Activated CD4-positive, alpha-beta T cell treated with anti-CD3 and anti-CD28 coated beads for 48 hours (primary cell): ENCODE data around the gene EIF4G3.
"Not testable (repeated sequence)": the region's sequence is repeated elsewhere in the genome, so short reads cannot be mapped to it uniquely, and the experiment has no call there.

Experiments
- DNase-seq: peaks from one replicate; pipeline ENCODE4 v3.0.0-alpha.2; 2020

The EIF4G3 gene

GRCh38 chr1:21060523-21060922 lies 116.2 kb downstream of the EIF4G3 start:
- no peak for DNase-seq

GRCh38 chr1:21059021-21059420 lies 117.7 kb downstream of the EIF4G3 start:
- no peak for DNase-seq

GRCh38 chr1:21058035-21058793 lies 118.5 kb downstream of the EIF4G3 start:
- no peak for DNase-seq

- DNase-seq: not testable (repeated sequence)
Observed at GRCh38 chr1:21053189-21053928, 123.3 kb downstream of the EIF4G3 start.

GRCh38 chr1:21052034-21052433 lies 124.7 kb downstream of the EIF4G3 start:
- no peak for DNase-seq

- DNase-seq: no peak
Observed at GRCh38 chr1:21051177-21051825, 125.4 kb downstream of the EIF4G3 start.

- DNase-seq: no peak
Observed at GRCh38 chr1:21050031-21050430, 126.7 kb downstream of the EIF4G3 start.

GRCh38 chr1:21048462-21048861 lies 128.2 kb downstream of the EIF4G3 start:
- DNase-seq: no peak

- DNase-seq: no peak
Observed at GRCh38 chr1:21046132-21046531, 130.6 kb downstream of the EIF4G3 start.

GRCh38 chr1:21045351-21045750 lies 131.3 kb downstream of the EIF4G3 start:
- no peak for DNase-seq

- no peak for DNase-seq
Observed at GRCh38 chr1:21042929-21043605, 133.6 kb downstream of the EIF4G3 start.

GRCh38 chr1:21041541-21041940 lies 135.2 kb downstream of the EIF4G3 start:
- no peak for DNase-seq

- DNase-seq: no peak
Observed at GRCh38 chr1:21037091-21037490, 139.6 kb downstream of the EIF4G3 start.

- no peak for DNase-seq
Observed at GRCh38 chr1:21035794-21036193, 140.9 kb downstream of the EIF4G3 start.

- no peak for DNase-seq
Observed at GRCh38 chr1:21034725-21035628, 141.7 kb downstream of the EIF4G3 start.

GRCh38 chr1:21032741-21033140 lies 144.0 kb downstream of the EIF4G3 start:
- DNase-seq: no peak

GRCh38 chr1:21030181-21030580 lies 146.5 kb downstream of the EIF4G3 start:
- no peak for DNase-seq

- DNase-seq: no peak
Observed at GRCh38 chr1:21028520-21029145, 148.1 kb downstream of the EIF4G3 start.

GRCh38 chr1:21027805-21028204 lies 148.9 kb downstream of the EIF4G3 start:
- DNase-seq: no peak

- DNase-seq: no peak
Observed at GRCh38 chr1:21024918-21025317, 151.8 kb downstream of the EIF4G3 start.

- DNase-seq: not testable (repeated sequence)
Observed at GRCh38 chr1:21024136-21024896, 152.4 kb downstream of the EIF4G3 start.
